Hematopoietic multipotent progenitor cell treated with erythropoietin and hydrocortisone succinate and interleukin-3 and kit ligand, for 17 days (in vitro differentiated cells): ENCODE results near the gene SH3YL1.
A peak's percentile ranks its signal among the peaks of the same experiment; 100 is the strongest.

ENCODE experiments used
- DNase-seq: peaks from one replicate; pipeline ENCODE4 v3.0.0-alpha.2; 2015; ENCODE audit warnings: low spot score

The SH3YL1 gene

GRCh38 chr2:281381-281780 lies 17.5 kb upstream of the SH3YL1 start:
- DNase-seq, result no peak

DNA sequence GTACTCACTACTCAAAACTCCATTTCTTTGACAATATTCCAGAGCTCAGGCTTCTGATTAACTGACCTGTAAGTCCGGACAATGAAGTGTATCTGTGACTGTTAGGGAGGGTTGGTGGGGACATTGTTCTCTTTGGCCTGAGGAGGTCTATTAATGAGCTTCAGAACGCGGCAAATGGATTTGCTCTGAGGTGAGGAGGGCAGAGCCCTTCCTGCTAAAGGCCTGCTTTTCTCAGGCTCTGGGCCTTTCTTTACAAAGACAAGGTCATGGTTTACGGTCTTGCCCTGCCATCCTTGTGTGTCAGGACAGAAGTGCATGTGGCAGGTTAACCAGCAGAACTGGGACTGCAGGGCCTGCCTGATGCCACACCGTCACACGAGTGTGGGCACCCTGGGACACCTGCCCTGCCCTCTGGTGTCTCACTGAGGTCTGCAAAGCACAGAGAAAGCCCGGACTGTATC lies 16.8 kb upstream of the SH3YL1 start:
- DNase-seq, result no peak

DNA sequence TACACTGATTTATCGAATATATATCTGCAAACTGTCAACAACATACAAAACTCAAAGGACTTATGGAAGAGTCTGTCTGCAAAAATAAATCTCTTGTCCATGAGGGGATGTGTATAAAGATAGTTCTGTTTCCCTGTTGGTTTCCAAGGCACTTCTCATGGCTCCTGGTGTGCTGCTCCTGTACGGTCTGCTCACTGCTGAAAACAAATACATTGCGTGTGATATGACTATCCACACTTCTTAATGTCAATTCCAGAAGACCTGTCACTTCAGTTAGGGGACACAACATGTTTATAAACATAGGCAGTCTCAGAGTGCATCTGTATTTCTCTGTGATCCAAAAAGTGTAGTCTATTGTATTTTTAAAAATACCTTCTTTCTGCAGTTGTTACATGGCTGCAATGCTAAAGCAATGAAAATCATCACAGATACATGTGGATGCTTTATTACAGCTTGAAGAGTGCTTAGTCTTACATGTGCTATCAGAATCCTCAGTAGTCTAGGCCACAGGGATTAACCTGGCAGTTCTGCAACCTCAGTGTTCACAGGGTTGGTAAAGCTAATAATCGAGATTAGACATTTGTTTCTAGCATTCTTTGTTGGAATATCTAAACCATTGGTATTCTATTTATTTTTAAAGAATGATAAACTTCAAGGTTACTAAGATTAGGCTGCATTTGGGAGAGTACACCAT lies 16.3 kb upstream of the SH3YL1 start:
- DNase-seq, result no peak

- no peak for DNase-seq
These were observed 15.5 kb upstream of the SH3YL1 start for GRCh38 chr2:279366-279765.

DNA sequence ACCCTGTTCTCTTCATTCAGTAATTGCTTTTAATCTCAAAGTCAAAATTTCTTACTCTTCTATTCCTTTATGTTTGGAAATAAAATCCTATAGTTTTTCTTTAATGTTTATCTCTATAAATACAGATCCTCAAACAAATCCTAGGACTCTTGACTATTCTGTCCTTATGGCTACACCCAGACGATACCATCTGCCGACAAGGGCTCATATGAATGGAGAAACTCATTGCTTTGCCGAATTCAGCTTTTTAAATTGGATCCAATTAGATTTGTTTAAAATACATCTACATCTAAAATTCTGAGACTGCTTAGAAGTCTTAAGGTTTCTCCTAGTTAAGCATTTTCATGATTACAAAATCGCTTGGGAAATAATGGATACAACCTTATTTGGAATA lies 15.1 kb upstream of the SH3YL1 start:
- no peak for DNase-seq

- DNase-seq, result no peak
These were observed 14.6 kb upstream of the SH3YL1 start for GRCh38 chr2:278312-278926.

DNA sequence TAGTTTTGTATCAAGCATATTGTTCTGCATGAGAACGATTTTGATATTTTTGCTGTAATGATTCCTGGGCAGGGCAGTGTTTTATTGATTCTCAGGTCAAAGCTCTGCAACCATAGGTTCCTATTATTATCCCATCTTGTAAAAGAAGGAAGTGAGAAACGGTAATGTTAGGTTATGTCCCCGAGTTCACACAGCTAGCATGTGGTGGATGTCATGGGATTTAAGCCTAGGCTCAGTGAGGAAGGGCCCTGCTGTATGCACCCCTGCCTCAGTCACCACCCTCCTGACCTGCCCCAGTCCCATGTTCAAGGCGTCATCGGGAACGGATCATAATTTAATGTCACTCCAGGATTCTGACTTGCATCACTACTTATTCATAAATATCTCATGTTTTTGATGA lies 11.6 kb upstream of the SH3YL1 start:
- DNase-seq, result no peak

DNA sequence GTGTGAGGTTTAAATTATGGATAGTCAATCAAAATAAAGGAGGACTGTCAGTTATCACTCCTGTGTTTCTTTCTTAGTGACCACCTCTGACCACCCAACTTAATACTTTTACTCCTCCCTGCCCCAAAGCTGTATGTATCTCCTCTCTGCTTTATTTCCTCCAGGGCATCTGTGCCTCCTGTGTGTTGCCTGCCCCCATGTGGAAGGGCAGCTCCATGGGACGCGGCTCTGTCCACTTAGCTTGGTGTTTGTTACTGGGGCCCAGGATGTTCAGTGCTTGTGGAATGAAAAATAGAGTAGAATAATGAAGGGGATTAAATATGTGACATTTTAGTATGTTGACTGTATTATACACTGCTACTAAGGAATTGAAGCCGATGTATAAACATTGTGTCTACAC lies 10.7 kb upstream of the SH3YL1 start:
- peak; percentile 44 for DNase-seq

- DNase-seq, result no peak
These were observed 9.5 kb upstream of the SH3YL1 start for GRCh38 chr2:273333-273732.

- DNase-seq, result no peak
These were observed 8.1 kb upstream of the SH3YL1 start for GRCh38 chr2:271917-272316.

DNA sequence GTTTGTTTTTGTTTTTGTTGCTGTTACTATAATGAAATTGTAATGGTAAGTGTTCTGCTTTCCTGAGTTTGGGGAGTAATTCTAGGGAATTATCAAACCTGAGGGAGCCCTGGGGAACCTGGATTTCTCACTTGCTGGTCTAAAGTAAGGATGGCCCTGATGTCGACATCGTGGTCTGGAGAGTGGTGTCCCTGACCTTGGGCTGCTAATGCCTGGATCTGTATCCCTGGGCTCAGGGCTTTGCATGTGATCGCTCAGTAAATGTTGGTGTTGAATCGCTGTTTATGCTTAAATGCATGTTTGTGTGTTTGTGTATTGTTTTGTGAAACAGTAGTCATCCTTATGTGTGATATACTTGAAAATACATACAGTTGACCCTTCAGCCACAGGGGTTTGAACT lies 7.0 kb upstream of the SH3YL1 start:
- DNase-seq, result no peak

GRCh38 chr2:269356-270030 lies 5.7 kb upstream of the SH3YL1 start:
- DNase-seq, result peak; percentile 9

DNA sequence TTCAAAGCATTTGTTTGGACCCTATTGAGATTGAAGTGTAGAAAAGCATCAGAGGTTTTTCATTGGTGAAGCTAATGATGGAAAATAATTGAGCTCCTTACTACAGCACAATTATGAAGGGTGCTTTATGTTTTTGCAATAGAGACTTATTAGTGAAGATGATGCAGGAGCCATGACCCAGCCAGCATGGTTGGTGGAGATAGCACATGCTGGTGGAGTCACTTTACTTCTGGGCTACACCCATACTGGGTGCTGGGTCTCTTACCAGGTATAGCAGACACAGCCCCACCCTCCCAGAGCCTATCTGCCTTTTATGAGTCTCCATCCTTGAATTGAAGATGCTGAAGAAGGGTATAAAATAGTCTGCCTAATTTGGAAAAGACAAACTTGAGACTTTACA lies 4.5 kb upstream of the SH3YL1 start:
- DNase-seq, result peak; percentile 77

GRCh38 chr2:264493-265468 lies 949 bp upstream of the SH3YL1 start, which contains the start of gene ACP1:
Gene ACP1 (plus strand): TSS chr2:264947. CDS start chr2:264965, 18 bp downstream.
- DNase-seq, result peak; percentile 97

DNA sequence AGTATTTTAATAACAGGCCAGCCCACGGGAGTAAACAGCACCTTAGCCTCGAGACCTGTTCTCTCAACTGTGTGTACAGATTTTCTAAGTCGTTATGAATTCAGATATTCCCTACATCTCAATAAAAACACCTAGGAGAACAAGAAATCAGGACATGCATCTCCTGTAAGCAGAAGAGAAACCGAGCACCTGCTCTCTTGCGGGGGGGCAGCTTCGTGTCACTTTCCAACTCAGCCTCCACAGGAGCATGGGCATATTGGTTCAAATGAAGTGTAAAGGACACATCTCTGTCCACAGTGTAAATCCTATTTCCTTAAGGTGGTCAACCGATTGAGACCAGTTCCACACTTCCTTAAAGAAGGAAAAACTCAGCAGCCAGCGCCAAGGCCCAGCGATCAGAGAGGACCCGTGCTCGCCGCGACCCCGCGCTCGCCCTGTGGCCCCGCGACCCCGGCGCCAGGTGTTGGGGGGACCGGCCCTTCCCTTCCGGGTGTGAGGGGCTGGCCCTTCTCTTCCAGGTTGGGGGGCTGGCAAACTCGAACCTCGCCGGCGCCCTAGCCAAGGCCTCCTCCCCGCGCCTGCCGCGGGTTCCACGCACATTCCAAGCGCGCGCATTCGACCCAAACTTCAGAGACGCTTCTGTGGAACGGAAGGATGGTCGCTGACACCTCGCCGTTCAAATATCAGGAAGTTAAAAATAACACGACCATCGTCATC lies 652 bp downstream of the SH3YL1 start:
- no peak for DNase-seq

GRCh38 chr2:262117-262516 lies 1.7 kb downstream of the SH3YL1 start:
- no peak for DNase-seq

DNA sequence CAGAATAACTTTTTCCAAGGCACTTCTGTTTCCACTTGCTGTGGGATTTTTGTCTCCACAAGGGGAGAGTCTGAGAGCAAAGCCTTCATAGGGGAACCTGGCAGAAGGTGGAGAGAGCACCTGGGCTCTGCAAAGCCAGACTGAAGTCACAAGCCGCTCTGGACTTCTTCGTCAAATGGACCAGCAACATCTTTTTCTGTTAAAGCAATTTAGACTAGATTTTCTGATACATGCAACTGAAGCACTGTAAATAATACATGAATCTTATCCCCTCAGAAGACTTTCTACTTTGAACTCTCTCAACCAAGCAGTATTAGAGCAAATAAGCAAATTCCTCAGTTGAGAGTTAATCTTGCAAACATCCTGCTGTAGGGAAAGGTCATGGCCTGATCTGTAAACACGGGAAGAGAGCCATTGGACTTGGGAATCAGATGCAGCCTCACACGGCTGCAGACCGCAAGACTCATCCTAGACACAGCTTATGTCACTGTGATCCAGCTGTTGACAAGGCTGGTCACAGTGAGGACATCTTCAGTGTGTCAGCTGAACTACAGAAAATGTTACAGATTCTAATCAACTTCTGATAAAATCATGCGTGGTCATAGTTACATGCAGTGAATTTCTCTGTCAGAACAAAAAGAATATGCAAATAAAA lies 3.2 kb downstream of the SH3YL1 start:
- no peak for DNase-seq

DNA sequence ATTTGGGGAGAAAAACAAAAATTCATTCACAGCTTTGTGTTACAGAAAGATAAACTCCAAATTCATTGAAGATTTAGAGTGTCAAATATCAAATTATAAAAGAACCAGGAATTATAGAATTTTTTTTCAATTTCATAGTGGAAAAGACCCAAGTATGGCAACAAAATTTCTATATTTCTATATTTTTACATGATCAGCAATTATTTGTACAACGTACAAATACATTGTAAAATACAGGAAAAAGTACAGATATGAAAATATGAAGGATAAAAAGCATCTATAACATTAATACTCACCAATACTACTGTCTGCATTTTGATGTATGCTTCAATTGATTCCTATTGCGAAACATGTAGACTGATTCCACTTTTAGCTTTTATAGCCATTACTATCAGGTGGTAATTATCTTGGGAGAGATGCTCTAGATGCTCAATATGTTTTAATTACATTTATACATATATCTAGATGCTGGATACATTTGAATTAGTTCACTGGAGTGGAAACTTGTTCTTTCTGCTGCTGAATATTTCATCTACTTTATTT lies 4.0 kb downstream of the SH3YL1 start:
- DNase-seq, result no peak

GRCh38 chr2:258933-259332 lies 4.9 kb downstream of the SH3YL1 start:
- no peak for DNase-seq

- DNase-seq, result no peak
These were observed 6.0 kb downstream of the SH3YL1 start for GRCh38 chr2:257842-258241.

DNA sequence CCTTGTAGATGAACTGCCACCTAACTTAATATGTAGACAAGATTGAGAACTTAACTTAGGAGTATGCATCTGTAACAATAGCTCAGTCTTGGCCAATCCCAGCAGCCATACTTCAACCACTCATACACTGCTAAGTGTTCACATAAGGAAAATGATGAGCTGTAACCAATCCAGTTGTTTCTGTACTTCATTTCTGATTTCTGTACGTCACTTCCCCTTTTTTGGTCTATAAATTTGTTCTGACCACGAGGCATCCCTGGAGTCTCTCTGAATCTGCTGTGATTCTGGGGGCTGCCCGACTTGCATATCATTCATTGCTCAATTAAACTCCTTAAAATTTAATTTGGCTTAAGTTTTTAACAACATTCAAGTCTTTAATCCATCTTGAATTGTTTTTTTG lies 6.4 kb downstream of the SH3YL1 start:
- DNase-seq, result no peak
